Measurements from ENCODE around the gene WFDC5.

GRCh38 chr20:45109634-45110033 lies 5.3 kb downstream of the WFDC5 start:
- TF ChIP-seq RFX5 (IDR thresholded peaks at IDR 0.05; ENCODE audit: low read depth, low read length) (no peak), BMI1 (IDR thresholded peaks at IDR 0.05; ENCODE audit: low read length) (no peak), IFI16 (CRISPR knock-in tag; IDR thresholded peaks at IDR 0.05) (no peak), ZNF740 (CRISPR knock-in tag; IDR thresholded peaks at IDR 0.05) (no peak), ZNF740 (tag; IDR thresholded peaks at IDR 0.05) (no peak)

Measured in K562 (cell line).